GM23248 (cell line): ENCODE results near the gene RPGRIP1L.

Experiments
- EZH2 ChIP-seq: fragments of 200-600 bp; sonication (generic); IDR thresholded peaks from 2 replicates; pipeline ENCODE4 v1.6.1; 2018; ENCODE audit warnings: antibody characterized with exemption, mild to moderate bottlenecking; ENCODE audit not compliant: insufficient read depth, poor library complexity, severe bottlenecking
- EZH2phosphoT487 ChIP-seq: fragments of 200-600 bp; sonication (generic); IDR thresholded peaks from 2 replicates; pipeline ENCODE4 v1.6.1; 2018; ENCODE audit warnings: antibody characterized with exemption, moderate library complexity, mild to moderate bottlenecking, low read depth; ENCODE audit not compliant: insufficient read depth

- TF ChIP-seq EZH2: no peak
- no peak for TF ChIP-seq EZH2phosphoT487
These were observed 138.3 kb downstream of the RPGRIP1L start for GRCh38 chr16:53565296-53565863.
